Right lobe of liver (tissue), 6 donors: ENCODE data around the gene GOLGA8G. TPM values are rescaled to one million over a fixed set of nuclear protein-coding genes. Genes with fewer than 3 reads are reported as not detected.
"Not testable (repeated sequence)": the region's sequence is repeated elsewhere in the genome, so short reads cannot be mapped to it uniquely, and the experiment has no call there.

Experiments
- ATAC-seq, 4 donors: fragments of 200-7000 bp; cut with Tn5 transposase; one replicate each; pipeline ENCODE4 v1.9.1; 2020; ENCODE audit warnings: mild to moderate bottlenecking in 4 of 4, moderate library complexity in 4 of 4
- DNase-seq, 3 donors: peaks; one replicate each; pipeline ENCODE4 v3.0.0-alpha.2; 2020
- H3K27ac ChIP-seq, 3 donors: fragments of 200-600 bp; one replicate each; pipeline ENCODE4 v1.8.0; 2022
- H3K27me3 ChIP-seq, 2 donors: fragments of 200-600 bp; one replicate each; pipeline ENCODE4 v1.8.0; 2022
- H3K36me3 ChIP-seq, 4 donors: fragments of 200-600 bp; sonication (generic) in 1 of 4; one replicate each; pipeline versions ENCODE4 v1.5.1 to v1.8.0; 2017 to 2022; ENCODE audit warnings: control low read depth in 1 of 4
- H3K4me1 ChIP-seq, 4 donors: fragments of 200-600 bp; sonication (generic) in 1 of 4; one replicate each; pipeline versions ENCODE4 v1.5.1 to v1.8.0; 2017 to 2022; ENCODE audit warnings: control low read depth in 1 of 4
- H3K4me3 ChIP-seq, 3 donors: fragments of 200-600 bp; one replicate each; pipeline ENCODE4 v1.8.0; 2022
- H3K9me3 ChIP-seq, 4 donors: fragments of 200-600 bp; sonication (generic) in 1 of 4; one replicate each; pipeline versions ENCODE4 v1.5.1 to v1.8.0; 2017 to 2022; ENCODE audit warnings: control low read depth in 1 of 4
- WGBS: methylation state at CpG from one replicate; pipeline ENCODE4 v1.1.6; 2018; ENCODE audit warnings: low coverage, low lambda C conversion rate; ENCODE audit not compliant: insufficient coverage; ENCODE audit errors: missing lambda C conversion rate; 5-methylcytosine and 5-hydroxymethylcytosine counted together
- intact Hi-C, 2 donors: fragments of 100-400 bp; cut with DNase I; formaldehyde crosslinking; loops; one replicate each; pipeline versions ENCODE4 v1.11.2 to v1.14.1; 2022
- long read RNA-seq: library from polyadenylated mRNA; unstranded; transcript quantifications from one replicate; pipeline ENCODE4 v2.0.0, GENCODE V29; 2019
- microRNA-seq, 2 donors: library from miRNA; unstranded; fragments of <30 nt; microRNA quantifications; one replicate each; pipeline ENCODE4, GENCODE V29; 2019 to 2020
- small RNA-seq, 2 experiments: library from RNA; depleted of rRNA; stranded (forward); fragments of <200 nt; gene quantifications; one replicate each; pipeline ENCODE3, GENCODE V24; 2016
- total RNA-seq, 6 experiments: library from RNA; depleted of rRNA in 2 of 6; stranded (reverse); fragments of >200 nt in 2 of 6; fragmentation: NEBNext Ultra II Directional in 3 of 6; extraction: Animal tissue kit (Norgen Biotek cat#: 25700) in 3 of 6; gene quantifications; one replicate each; pipeline versions ENCODE4 v1.1.0 to v1.2.4, GENCODE V29; 2016 to 2023
- donor health status: DM: no; HTN: yes; CAD: no.
- donor health status: DM: no; HTN: no; CAD: no.
- donor health status: DM: no; HTN: no; CAD: no.
- donor health status: DM: no; HTN: yes; CAD: no.
- donor health status: DM: no; HTN: yes; CAD: no.

GOLGA8G gene, protein sequence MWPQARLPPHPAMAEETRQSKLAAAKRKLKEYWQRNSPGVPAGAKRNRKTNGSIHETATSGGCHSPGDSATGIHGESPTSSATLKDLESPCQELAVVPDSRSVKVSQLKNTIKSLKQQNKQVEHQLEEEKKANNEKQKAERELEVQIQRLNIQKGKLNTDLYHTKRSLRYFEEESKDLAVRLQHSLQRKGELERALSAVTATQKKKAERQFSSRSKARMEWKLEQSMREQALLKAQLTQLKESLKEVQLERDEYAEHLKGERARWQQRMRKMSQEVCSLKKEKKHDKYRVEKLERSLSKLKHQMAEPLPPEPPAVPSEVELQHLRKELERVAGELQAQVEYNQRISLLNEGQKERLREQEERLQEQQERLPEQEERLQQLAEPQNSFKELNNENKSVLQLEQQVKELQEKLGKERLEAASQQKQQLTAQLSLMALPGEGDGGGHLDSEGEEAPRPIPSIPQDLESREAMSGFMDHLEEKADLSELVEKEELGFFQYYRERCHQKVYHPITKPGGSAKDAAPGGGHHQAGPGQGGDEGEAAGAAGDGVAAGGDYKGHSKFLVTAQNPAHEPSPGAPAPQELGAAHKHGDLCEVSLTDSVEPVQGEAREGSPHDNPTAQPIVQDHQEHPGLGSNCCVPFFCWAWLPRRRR
- total RNA-seq, result under 1 TPM in 1 of 6 experiments, not detected in 5; 0.06 TPM
- long read RNA-seq, result 0 reads

DNA sequence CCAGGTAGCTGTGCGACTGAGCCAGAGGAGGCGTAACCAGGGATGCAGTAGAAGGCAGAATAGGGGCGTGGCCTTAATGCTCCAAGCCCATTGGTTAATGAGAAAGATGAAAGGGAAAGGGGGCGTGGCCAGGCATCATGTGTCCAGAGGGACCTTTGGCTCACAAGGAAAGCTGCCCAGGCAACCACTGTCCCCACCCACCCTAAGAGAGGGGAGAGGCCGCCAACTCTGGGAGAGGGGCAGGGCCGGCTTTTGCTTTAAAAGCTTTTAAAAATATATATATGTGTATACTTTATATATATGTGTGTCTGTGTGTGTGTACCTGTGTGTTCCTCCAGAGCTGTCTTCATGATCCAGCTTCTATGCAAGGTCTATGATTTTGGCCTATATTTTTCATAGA is at the start of gene GOLGA8G:
TSS of gene GOLGA8G (minus strand) at position 18 of the 400 bp plus-strand sequence. CDS start 62 bp downstream, outside the sequence.
- ATAC-seq, DNase-seq, H3K4me3 ChIP-seq, H3K27me3 ChIP-seq, intact Hi-C loops, H3K27ac ChIP-seq, H3K4me1 ChIP-seq, H3K9me3 ChIP-seq, H3K36me3 ChIP-seq: not testable (repeated sequence)
- 100% methylated on average over 1 of the region's 6 CpGs for WGBS

DNA sequence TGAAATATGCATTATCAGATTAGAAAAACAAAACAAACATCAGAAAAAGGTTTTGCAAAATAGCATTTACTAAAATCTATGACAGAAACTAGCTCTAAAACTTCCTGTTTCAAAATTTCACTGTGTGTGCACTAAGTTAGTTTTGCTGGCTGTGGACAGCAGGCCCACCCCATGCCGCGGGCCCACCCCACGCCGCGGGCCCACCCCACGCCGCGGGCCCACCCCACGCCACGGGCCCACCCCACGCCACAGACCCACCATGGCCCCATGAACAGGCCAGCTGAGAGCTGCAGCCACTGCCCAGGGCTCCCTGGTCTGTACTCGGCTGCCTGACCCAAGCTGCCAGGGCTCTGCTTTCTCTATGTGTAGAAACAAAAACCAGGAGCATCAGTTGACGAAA is 40.6 kb upstream of the GOLGA8G start:
- 84% methylated on average over 11 of the region's 13 CpGs for WGBS
- DNase-seq, H3K9me3 ChIP-seq, ATAC-seq, H3K27ac ChIP-seq, H3K4me3 ChIP-seq, intact Hi-C loops, H3K27me3 ChIP-seq, H3K36me3 ChIP-seq, H3K4me1 ChIP-seq: not testable (repeated sequence)

DNA sequence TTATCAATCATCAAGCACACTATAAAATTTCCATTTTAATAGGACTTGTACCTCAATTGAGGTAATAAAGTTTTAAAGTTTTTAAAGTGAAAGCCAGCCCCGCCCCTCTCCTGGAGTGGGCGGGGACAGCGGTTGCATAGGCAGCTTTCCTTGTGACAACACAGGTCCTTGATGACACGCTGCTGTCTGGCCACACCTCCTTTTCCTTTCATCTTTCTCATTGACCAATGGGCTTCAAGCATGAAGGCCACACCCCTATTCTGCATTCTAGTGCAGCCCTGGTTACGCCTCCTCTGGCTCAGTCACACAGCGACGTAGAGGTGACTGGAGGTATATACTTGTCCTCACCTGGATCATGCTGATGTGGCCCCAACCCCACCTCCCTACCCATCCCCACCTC is 20.5 kb upstream of the GOLGA8G start, which contains the start of gene GOLGA6L25:
TSS of gene GOLGA6L25 (plus strand) at position 301 of the 400 bp plus-strand sequence. CDS start at position 362, 61 bp downstream.
- H3K9me3 ChIP-seq, ATAC-seq, H3K27ac ChIP-seq, H3K27me3 ChIP-seq, DNase-seq, H3K4me3 ChIP-seq, intact Hi-C loops, H3K36me3 ChIP-seq, H3K4me1 ChIP-seq: not testable (repeated sequence)
- WGBS, result no CpG with 5 or more reads among the region's 7 CpGs

DNA sequence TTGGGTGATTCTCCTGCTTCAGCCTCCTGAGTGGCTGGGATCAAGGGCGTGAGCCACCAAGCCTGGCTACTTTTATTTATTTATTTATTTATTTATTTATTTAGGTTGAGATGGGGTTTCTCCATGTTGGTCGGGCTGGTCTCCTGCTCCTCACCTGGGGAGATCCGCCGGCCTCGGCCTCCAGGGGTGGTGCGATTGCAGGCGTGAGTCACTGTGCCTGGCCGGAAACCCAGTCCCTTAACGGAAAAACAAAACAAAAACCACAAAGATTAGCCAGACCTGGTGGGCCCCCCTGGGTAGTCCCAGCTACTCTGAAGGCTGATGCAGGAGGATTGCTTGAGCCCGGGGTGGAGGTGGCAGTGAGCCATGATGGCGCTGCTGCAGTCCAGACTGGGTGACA is 17.6 kb downstream of the GOLGA8G start:
- H3K27ac ChIP-seq, H3K4me3 ChIP-seq, intact Hi-C loops, H3K36me3 ChIP-seq, H3K9me3 ChIP-seq, ATAC-seq, DNase-seq, H3K4me1 ChIP-seq, H3K27me3 ChIP-seq: not testable (repeated sequence)
- WGBS, result 100% methylated on average over 2 of the region's 11 CpGs

DNA sequence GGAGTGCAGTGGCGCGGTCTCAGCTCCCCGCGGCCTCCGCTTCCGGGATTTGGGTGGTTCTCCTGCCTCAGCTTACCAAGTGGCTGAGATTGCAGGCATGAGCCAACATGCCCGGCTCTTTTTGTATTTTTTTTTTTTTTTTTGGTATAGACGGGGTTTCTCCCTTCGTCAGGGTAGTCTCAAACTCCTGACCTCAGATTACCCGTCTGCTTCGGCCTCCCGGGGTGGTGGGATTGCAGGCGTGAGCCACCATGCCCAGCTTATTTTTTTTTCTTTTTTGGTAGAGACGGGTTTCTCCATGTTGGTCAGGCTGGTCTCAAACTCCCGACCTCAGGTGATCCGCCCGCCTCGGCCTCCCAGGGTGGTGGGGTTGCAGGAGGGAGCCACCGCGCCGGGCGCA is 18.6 kb downstream of the GOLGA8G start:
- H3K36me3 ChIP-seq, ATAC-seq, H3K4me3 ChIP-seq, H3K27ac ChIP-seq, H3K27me3 ChIP-seq, H3K9me3 ChIP-seq, intact Hi-C loops, H3K4me1 ChIP-seq: not testable (repeated sequence)
- WGBS, result 80% methylated on average over 5 of the region's 22 CpGs
- DNase-seq, result peak in 1 of 3 donors; percentile 11

DNA sequence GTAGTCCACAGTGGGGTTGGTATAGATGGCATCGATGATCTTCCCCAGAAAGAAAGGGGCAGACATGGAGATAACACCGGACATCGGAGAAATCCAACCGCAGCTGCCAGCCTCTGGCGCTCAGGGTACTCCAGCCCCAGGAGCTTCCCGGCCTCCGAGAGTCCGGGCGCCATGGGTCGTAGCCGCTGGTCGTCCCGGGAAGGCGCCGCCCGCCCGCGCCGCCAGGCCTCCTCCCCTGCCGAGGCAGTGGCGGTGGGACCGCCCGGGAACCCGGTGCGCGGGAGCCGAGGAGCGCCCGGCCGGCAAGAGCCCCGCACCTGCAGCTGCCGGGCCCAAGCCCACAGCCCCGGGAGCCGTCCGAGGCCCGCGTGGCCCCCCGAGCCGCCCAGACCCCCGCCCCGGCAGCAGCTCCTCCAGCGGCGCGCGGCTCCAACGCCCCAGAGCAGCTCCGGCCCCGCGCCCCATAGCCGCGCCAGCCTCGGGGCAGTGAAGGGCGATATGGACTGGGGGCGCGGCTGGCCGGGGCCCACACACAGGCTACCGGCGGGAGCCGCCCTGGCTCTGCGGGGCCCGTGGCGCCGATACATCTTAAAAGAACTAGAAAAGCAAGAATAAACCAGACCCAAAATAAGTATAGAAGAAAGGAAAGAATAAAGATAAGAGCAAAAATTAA is 24.4 kb downstream of the GOLGA8G start:
- 0% methylated on average over 1 of the region's 63 CpGs for WGBS
- intact Hi-C loops, result not testable (repeated sequence)
- ATAC-seq, result peak in 1 of 4 donors; percentile 41

DNA sequence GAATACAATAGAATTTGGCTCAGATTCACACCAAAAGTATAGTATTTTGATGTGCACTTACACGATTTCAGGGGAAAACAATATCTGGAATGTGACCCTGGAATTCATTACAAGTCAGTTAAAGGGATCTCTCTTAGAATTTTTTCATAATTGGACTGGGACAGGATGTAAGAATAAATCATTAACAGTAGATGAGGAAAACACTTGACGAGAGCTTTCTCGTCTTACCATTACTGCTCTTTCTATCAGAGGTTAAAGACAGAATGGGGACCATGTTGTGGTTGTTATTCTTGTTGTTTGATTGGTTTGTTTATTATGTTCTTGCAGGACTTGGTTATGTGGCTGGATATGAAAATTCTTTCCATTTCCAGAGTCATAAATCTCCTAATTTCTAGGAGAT is 51.4 kb downstream of the GOLGA8G start:
- H3K4me1 ChIP-seq, H3K36me3 ChIP-seq, H3K27me3 ChIP-seq, intact Hi-C loops, H3K9me3 ChIP-seq, H3K27ac ChIP-seq, DNase-seq, H3K4me3 ChIP-seq, ATAC-seq: not testable (repeated sequence)
- WGBS, result no CpG with 5 or more reads among the region's 3 CpGs

More for the DNA sequence above, 24.4 kb downstream of the GOLGA8G start:
- not testable (repeated sequence) for H3K4me1 ChIP-seq, H3K36me3 ChIP-seq, H3K4me3 ChIP-seq, H3K9me3 ChIP-seq, H3K27ac ChIP-seq, H3K27me3 ChIP-seq
- peak in 1 of 3 donors; percentile 21 for DNase-seq

Small RNA genes lying within 50 kb of the gene (microRNA-seq; reads per million reads assigned to microRNA genes)
- 0 reads per million in 2 donors for gene MIR4509-3

Small RNA genes lying within 50 kb of the gene (small RNA-seq; reads per million reads assigned to genes)
- gene AC138749.2 (0 reads per million in 2 experiments), gene AC138749.4 (0 reads per million in 2 experiments), gene AC138749.5 (0 reads per million in 2 experiments), gene MIR4509-3 (0 reads per million in 2 experiments), gene RF00017 (0 reads per million in 2 experiments)

Other genes with a start within 250 kb of the GOLGA8G start
- 10 to 100 TPM; 21.8 to 30.2 (median 27.0) TPM for gene HERC2, start 210.8 kb downstream of the GOLGA8G start, total RNA-seq
- gene GOLGA6L24, start 174.9 kb downstream of the GOLGA8G start, total RNA-seq, result not detected
- not detected for gene GOLGA8F, start 154.3 kb downstream of the GOLGA8G start, total RNA-seq
- not detected for gene GOLGA6L25, start 20.6 kb upstream of the GOLGA8G start, total RNA-seq
- gene GOLGA8M, start 179.4 kb upstream of the GOLGA8G start, total RNA-seq, result 1 to 10 TPM in 5 of 6 experiments, under 1 TPM in 1; 0.68 to 6.1 (median 4.3) TPM